ENCODE measurements around the gene TRIM41.

TRIM41 gene

GRCh38 chr5:181243564-181244343 is 20.7 kb downstream of the TRIM41 start, which contains the start of gene RACK1 (continued):
- TF ChIP-seq ZNF518A (tag by site-specific recombination; conservative IDR thresholded peaks at IDR 0.05; ENCODE audit: low read depth) (peak; percentile 44; the same call in 1 of the 2 replicates), ZIC2 (tag by site-specific recombination; IDR thresholded peaks at IDR 0.05) (no peak), ZNF707 (tag by site-specific recombination; IDR thresholded peaks at IDR 0.05) (peak; percentile 29; the same call in 1 of the 2 replicates), ZFP37 (tag by site-specific recombination; IDR thresholded peaks at IDR 0.05) (peak; percentile 93), ZNF391 (tag by site-specific recombination; IDR thresholded peaks at IDR 0.05; ENCODE audit: borderline replicate concordance, low read depth) (peak; percentile 93), YY1 (tag by site-specific recombination; IDR thresholded peaks at IDR 0.05) (peak; percentile 99), PRDM4 (tag by site-specific recombination; IDR thresholded peaks at IDR 0.05) (peak; percentile 38; the same call in 1 of the 2 replicates), TRIM28 (IDR thresholded peaks at IDR 0.05; ENCODE audit: borderline replicate concordance, low read length) (peak; percentile 50; the same call in 1 of the 2 replicates), AEBP2 (tag by site-specific recombination; IDR thresholded peaks at IDR 0.05; ENCODE audit: borderline replicate concordance) (no peak)

GRCh38 chr5:181245427-181246275 is 22.6 kb downstream of the TRIM41 start:
- POLR2A ChIA-PET: interaction anchor here (0.6 to 4.9 kb wide), 4 partner anchors 9 to 74 kb away, joined by 3 to 47 read pairs (median 5); partner anchors contain the start of genes TRIM41 and TRIM52
- no peaks in the 10 kb centered on the region for H3K9me3 ChIP-seq (ENCODE audit: control insufficient read depth, insufficient read depth, low read depth, low read length)
- peak overlapping the region; percentile 89 for H3K4me3 ChIP-seq (ENCODE audit: low read depth, low read length)
- H3K4me1 ChIP-seq (ENCODE audit: control insufficient read depth, insufficient read depth, low read length): no peaks in the 10 kb centered on the region
- H3K27ac ChIP-seq (ENCODE audit: extremely low read depth, low read depth, low read length): peak overlapping the region; percentile 94
- H3K36me3 ChIP-seq (ENCODE audit: control insufficient read depth in 2 of 2, insufficient read depth in 1 of 2, low read length in 2 of 2): peaks cover 11 to 56% of the 10 kb centered on the region in 2 experiments; a peak in 2 of 3 replicates
- CTCF ChIA-PET: interaction anchor here (0.5 kb wide), 1 partner anchor 52 kb away, joined by 3 read pairs; no protein-coding TSS in a partner anchor
- TF ChIP-seq ZBTB17 (tag by site-specific recombination; IDR thresholded peaks at IDR 0.05) (peak; percentile 31; the same call in 1 of the 2 replicates), ZNF600 (tag by site-specific recombination; IDR thresholded peaks at IDR 0.05) (peak; percentile 33), ZNF692 (tag by site-specific recombination; IDR thresholded peaks at IDR 0.05) (no peak), ZNF24 (tag by site-specific recombination; IDR thresholded peaks at IDR 0.05) (no peak), ZBTB48 (tag by site-specific recombination; IDR thresholded peaks at IDR 0.05) (0 out of 2 replicates have a peak, but pooled peaks have one; percentile 13), FEZF1 (tag by site-specific recombination; IDR thresholded peaks at IDR 0.05) (no peak), GLI4 (tag by site-specific recombination; IDR thresholded peaks at IDR 0.05) (no peak), ZNF645 (tag by site-specific recombination; IDR thresholded peaks at IDR 0.05) (no peak), KLF7 (tag by site-specific recombination; IDR thresholded peaks at IDR 0.05; ENCODE audit: borderline replicate concordance) (no peak), GLIS2 (tag by site-specific recombination; IDR thresholded peaks at IDR 0.05) (peak; percentile 28; the same call in 1 of the 2 replicates), GLIS1 (tag by site-specific recombination; IDR thresholded peaks at IDR 0.05) (peak; percentile 40), ZNF624 (tag by site-specific recombination; IDR thresholded peaks at IDR 0.05) (no peak), ZNF341 (tag by site-specific recombination; IDR thresholded peaks at IDR 0.05; ENCODE audit: low read depth) (peak; percentile 67)
